ENCODE data around the gene POP7. TPM values are rescaled to one million over a fixed set of nuclear protein-coding genes. Genes with fewer than 3 reads are reported as not detected.

The POP7 gene
- total and polyA plus RNA-seq, 2 of the 4 experiments (the other 2 are of a cell fraction): 14.9 to 38.0 TPM

- TF ChIP-seq CTCF (conservative IDR thresholded peaks at IDR 0.05; ENCODE audit: low read depth, low read length): 0 out of 2 replicates have a peak, but pooled peaks have one; percentile 2
- TF ChIP-seq ELK1 (IDR thresholded peaks at IDR 0.05; ENCODE audit: borderline replicate concordance, low read depth, low read length): no peak
- POLR2A ChIA-PET (ENCODE audit: unreplicated experiment): interaction anchor here (0.6 kb wide), 1 partner anchor 11 kb away, joined by 7 read pairs; no protein-coding TSS in a partner anchor
- intact Hi-C loops (cut with micrococcal nuclease): no loop called here
- WGBS, 2 experiments (ENCODE audit: extremely low coverage in 2 of 2, insufficient read length in 1 of 2): 100% methylated on average over 3 of the region's 25 CpGs; no CpG with 5 or more reads in 1 of the 2 experiments
- peaks cover 18% of the 10 kb centered on the region for H3K4me1 ChIP-seq (ENCODE audit: control insufficient read depth, insufficient read depth, low read length)
- no peaks in the 10 kb centered on the region for H3K9me1 ChIP-seq (ENCODE audit: insufficient read depth, low read length)
- H2AFZ ChIP-seq (replicated peaks; ENCODE audit: low read length, poor library complexity): no peak overlapping the region
- peaks cover 23 to 48% of the 10 kb centered on the region in 2 experiments for H3K79me1 ChIP-seq (ENCODE audit: low read depth in 1 of 2, low read length in 2 of 2)
- H2AK5ac ChIP-seq (ENCODE audit: low read depth, low read length): no peak overlapping the region
- H4K5ac ChIP-seq (ENCODE audit: low read depth, low read length): no peak overlapping the region
- H4K8ac ChIP-seq (ENCODE audit: low read depth in 2 of 2, low read length in 2 of 2): no peak overlapping the region
- H3K18ac ChIP-seq (ENCODE audit: low read depth, low read length): no peak overlapping the region
- no peak overlapping the region for H3K27ac ChIP-seq (ENCODE audit: insufficient read depth, low read length)
- peak; percentile 46 for DNase-seq
- H3K9me3 ChIP-seq (ENCODE audit: control insufficient read depth, insufficient read depth, low read length): no peaks in the 10 kb centered on the region
- no peak overlapping the region for H4K91ac ChIP-seq (ENCODE audit: insufficient read depth, low read depth, low read length)
- no peak overlapping the region for H2BK20ac ChIP-seq (ENCODE audit: low read depth, low read length)
- in situ Hi-C loops (cut with MboI; ENCODE audit: low sequenced_read_pairs): no loop called here
- dilution Hi-C loops (cut with HindIII; ENCODE audit: low sequenced_read_pairs, unreplicated experiment): no loop called here
- H3K56ac ChIP-seq (ENCODE audit: extremely low read depth, insufficient read depth, low read length): no peak overlapping the region
- H4K20me1 ChIP-seq (ENCODE audit: insufficient read depth, low read length): peaks cover 59% of the 10 kb centered on the region
- no peak overlapping the region for H2AK9ac ChIP-seq (replicated peaks; ENCODE audit: low read depth, low read length, poor library complexity)
- peaks cover 59% of the 10 kb centered on the region for H3K36me3 ChIP-seq (ENCODE audit: control insufficient read depth, insufficient read depth, low read length)
- no peak overlapping the region for H2BK120ac ChIP-seq (ENCODE audit: low read depth, low read length)
- no TSS peak for BruUV-seq (replicated peaks)
- H3K27me3 ChIP-seq (ENCODE audit: control insufficient read depth, insufficient read depth, low read length): no peaks in the 10 kb centered on the region
- no peak overlapping the region for H2BK15ac ChIP-seq (ENCODE audit: low read depth, low read length)
- H3K4me3 ChIP-seq (ENCODE audit: insufficient read depth, low read depth, low read length): no peak overlapping the region
- H3K9ac ChIP-seq (ENCODE audit: low read depth, low read length): no peak overlapping the region
- no peak overlapping the region for H2BK5ac ChIP-seq (ENCODE audit: low read depth, low read length, poor library complexity, severe bottlenecking)
- no peak overlapping the region for H3K4ac ChIP-seq (ENCODE audit: low read depth, low read length)
- H3K23ac ChIP-seq (ENCODE audit: low read depth, low read length): no peak overlapping the region
- peak; percentile 41; the same call in 1 of the 2 replicates for ATAC-seq (ENCODE audit: low read depth)
- no peak overlapping the region for H3K4me2 ChIP-seq (ENCODE audit: low read depth, low read length)
- H3K14ac ChIP-seq (replicated peaks; ENCODE audit: low read depth, low read length): no peak overlapping the region
- CTCF ChIA-PET: no interaction called here
Observed at GRCh38 chr7:100687751-100688300, 18.1 kb upstream of the POP7 start.

All from IMR-90 (cell line).